Fibroblast of pulmonary artery (primary cell): ENCODE data around the gene FTCDNL1.

Experiments used
- DNase-seq: peaks from one replicate; pipeline ENCODE4 v3.0.0-alpha.2; 2010; ENCODE audit warnings: low read depth
- H3K4me3 ChIP-seq: replicated peaks from 2 replicates; pipeline ENCODE4 v1.5.1; 2011; ENCODE audit warnings: low read depth, mild to moderate bottlenecking, control low read depth, low read length, moderate library complexity
- TF ChIP-seq, protein P1 (sequence below): IDR thresholded peaks from 2 replicates; pipeline ENCODE4 v1.5.1; 2011; ENCODE audit warnings: mild to moderate bottlenecking, control low read depth, low read length, inconsistent platforms; ENCODE audit errors: missing control alignments

The FTCDNL1 gene

DNA sequence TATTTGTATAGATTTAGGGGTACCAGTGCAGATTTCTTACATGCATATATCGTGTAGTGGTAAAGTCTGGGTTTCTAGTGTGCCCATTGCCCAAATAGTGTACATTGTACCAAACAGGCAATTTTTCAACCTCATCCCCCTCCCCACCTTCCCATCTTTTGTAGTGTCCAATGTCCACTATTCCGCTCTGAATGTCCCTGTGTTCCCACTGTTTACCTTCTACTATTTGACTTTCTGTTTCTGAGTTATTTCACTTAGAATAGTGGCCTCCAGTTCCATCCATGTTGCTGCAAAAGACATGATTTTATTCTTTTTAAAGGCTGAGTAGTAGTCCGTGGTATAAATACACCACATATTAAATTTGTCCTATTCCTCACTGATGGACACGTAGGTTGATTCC is 132.9 kb downstream of the FTCDNL1 start:
- no peak overlapping the region for H3K4me3 ChIP-seq
- DNase-seq, result no peak
- TF ChIP-seq, protein P1, sequence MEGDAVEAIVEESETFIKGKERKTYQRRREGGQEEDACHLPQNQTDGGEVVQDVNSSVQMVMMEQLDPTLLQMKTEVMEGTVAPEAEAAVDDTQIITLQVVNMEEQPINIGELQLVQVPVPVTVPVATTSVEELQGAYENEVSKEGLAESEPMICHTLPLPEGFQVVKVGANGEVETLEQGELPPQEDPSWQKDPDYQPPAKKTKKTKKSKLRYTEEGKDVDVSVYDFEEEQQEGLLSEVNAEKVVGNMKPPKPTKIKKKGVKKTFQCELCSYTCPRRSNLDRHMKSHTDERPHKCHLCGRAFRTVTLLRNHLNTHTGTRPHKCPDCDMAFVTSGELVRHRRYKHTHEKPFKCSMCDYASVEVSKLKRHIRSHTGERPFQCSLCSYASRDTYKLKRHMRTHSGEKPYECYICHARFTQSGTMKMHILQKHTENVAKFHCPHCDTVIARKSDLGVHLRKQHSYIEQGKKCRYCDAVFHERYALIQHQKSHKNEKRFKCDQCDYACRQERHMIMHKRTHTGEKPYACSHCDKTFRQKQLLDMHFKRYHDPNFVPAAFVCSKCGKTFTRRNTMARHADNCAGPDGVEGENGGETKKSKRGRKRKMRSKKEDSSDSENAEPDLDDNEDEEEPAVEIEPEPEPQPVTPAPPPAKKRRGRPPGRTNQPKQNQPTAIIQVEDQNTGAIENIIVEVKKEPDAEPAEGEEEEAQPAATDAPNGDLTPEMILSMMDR, result no peak

DNA sequence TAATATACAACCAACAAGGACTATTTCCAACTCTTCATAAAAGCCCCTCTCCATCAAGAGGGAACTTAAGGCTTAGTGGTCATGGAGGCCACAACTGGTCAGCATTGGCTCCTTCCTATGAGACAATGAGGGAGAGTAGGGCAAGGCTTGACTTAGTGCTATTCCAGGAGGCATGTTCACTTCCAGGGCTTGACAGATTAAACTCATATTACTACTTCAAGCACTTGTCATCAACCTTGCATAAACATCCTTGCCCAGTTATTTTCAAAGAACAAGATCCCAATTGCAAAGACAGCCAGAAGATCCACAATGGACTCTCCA is 133.4 kb downstream of the FTCDNL1 start:
- TF ChIP-seq, protein P1, result no peak
- H3K4me3 ChIP-seq, result no peak overlapping the region
- DNase-seq, result no peak

DNA sequence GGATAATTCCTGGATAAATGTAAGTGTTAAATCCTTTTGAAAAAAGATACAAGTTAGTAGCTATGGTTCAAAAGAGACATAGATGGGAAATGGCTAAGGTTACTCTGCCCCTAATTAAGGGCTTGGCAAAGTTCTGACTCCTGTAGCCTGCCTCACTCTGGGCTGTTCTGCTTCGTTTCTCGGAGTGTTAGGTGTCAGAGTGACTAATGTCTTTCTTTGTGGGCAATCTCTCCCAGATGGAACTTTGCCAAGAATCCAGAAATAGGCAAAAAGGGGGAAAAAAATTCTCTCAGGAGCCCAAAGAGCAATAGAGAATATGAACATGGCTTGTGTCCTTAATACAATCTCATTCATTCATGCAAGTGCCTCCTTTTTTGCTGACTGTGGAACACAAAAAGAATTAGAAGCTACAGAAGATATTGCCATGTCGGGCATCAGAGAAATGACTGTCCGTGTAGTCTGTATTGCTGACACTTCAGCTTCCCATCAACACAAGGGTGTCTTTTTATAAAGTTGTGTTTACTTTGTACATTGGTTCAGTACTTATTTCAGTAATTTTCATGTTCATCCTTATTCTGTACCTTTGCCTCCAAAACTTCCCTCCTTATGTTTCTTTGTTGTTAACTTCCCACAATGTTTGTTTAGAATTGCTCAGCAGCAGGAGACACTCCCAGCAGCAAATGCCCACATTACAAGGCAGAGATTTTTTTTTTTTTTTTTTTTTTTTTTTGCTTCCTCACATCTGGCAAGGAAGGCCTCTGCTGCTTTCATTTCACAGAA is 134.0 kb downstream of the FTCDNL1 start:
- no peak for DNase-seq
- H3K4me3 ChIP-seq, result no peak overlapping the region

DNA sequence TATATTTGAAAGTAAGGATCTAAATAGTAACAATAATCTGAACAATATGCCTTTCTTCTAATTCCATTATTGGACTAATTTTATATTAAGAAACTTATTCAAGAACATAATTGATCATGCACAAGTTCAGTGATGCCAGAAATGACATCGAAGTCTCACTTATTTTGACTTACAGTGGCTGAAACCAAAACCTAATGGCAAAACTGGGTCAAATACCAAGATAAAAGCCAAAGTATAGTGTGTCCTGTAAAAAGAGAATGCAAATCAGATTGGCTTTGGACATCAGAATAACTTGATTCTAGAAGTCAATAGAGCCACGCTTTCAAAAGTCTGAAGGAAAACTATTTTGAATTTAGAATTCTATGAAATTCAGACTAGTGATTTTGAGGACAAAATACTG is 137.2 kb downstream of the FTCDNL1 start:
- no peak overlapping the region for H3K4me3 ChIP-seq
- TF ChIP-seq, protein P1, result no peak
- no peak for DNase-seq

More for the DNA sequence above, 134.0 kb downstream of the FTCDNL1 start:
- TF ChIP-seq, protein P1, result no peak

DNA sequence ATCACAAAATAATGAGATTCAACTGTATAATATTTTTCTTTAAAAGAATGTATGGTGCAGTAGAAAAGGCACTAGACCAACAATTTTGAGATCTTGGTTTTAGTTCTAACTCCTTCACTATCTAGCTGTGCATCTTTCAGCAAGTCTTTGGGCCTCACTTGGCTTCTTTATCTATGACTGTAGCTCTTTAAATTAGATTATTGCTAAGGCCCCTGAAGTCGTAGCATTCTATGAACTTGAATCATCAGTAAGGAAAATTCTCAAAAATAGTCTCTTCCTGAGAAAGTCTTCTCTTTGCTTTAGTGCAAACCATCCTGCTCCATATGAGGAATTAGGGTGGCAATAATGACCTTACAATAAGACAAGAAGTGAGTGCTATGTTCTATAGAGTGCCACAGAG is 140.4 kb downstream of the FTCDNL1 start:
- TF ChIP-seq, protein P1, result no peak
- no peak overlapping the region for H3K4me3 ChIP-seq
- DNase-seq, result no peak
